LoVo (cell line): ENCODE measurements around the gene MOGAT2.
"Not testable (repeated sequence)": the region's sequence is repeated elsewhere in the genome, so short reads cannot be mapped to it uniquely, and the experiment has no call there.

Source experiments
- DNase-seq: peaks from one replicate; pipeline ENCODE4 v3.0.0-alpha.2; 2016; ENCODE audit warnings: low spot score

Gene MOGAT2

DNA sequence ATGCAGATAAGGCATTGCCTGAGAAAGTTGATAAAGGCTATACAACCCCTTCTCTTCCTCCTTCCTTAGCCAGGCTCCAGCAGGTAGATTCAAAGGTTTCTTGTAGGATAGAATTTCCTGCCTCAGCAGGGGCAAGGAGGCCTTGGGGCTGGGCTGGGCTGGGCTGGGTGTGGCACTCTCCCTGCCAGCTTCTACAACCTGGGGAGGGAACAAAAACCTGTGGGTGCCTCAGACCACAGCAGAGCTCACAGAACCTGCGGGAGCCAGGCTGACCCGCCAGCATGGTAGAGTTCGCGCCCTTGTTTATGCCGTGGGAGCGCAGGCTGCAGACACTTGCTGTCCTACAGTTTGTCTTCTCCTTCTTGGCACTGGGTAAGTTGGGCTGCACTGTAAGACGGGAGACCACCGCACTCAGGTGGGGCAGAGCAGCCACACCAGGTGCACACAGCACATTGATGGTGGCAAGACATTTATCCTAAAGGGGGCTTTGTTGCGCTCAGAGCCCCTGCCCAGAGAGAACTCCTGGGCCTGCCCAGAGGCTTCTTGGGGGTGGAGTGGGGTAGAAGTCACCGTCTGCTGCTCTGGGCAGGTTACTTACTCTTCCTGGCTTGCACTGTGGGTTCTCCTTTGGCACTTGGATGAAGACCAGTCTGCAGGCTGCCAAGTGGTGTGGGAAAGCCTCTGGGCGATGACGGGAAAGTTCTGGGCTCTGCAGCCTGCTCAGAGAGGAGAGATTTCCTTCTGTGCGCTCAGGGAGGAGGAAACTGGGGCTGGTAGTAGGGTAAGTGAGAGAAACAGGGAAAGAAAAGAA, at the start of gene MOGAT2:
Gene MOGAT2 (plus strand): TSS at position 231 of the 811 bp plus-strand sequence. CDS start 51 bp downstream, at position 282.
- no peak for DNase-seq

DNA sequence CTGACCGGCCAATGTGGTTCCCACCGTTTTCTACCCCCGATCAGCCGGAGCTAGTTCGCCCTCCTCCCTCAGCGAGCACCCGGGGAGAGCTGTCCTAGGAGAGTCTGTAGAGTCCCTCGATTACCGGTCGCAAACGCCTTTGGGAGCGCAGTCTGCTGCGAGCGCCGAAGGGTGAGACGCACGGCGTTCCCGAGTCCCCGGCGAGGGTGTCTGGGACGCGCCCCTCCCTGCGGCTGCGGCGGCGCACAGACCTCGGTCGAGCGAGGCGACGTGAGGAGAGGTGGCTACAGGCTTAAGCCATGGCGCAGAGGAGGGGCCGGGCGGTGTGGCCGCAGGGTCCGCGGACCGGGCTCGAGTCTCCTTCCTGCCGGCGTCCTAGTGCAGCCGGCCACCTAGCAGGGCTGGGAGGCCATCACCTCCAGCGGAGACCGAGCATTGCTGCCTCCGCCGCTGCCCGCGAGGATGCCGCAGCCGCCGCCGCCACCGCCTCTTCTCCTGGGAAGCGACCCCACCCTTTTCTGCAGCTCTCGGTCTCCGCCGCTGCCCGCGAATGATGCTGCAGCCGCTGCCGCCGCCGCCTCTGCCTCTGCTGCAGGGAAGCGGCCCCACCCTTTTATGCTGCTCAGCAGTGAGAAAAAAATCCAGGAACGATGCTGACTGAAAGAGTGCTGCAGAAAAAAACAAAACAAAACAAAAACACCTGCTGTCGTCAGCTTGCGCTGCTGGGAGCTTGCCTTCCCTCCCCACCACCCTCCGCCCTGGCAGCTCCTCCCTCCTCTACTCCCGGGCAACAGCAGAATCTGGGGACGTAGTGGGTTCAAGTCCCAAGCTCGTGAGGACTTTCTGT, 49.0 kb upstream of the MOGAT2 start, which contains the start of gene MAP6:
Gene MAP6 (minus strand): TSS at position 588 of the 847 bp plus-strand sequence. CDS start 669 bp downstream, outside the sequence.
- no peak for DNase-seq

DNA sequence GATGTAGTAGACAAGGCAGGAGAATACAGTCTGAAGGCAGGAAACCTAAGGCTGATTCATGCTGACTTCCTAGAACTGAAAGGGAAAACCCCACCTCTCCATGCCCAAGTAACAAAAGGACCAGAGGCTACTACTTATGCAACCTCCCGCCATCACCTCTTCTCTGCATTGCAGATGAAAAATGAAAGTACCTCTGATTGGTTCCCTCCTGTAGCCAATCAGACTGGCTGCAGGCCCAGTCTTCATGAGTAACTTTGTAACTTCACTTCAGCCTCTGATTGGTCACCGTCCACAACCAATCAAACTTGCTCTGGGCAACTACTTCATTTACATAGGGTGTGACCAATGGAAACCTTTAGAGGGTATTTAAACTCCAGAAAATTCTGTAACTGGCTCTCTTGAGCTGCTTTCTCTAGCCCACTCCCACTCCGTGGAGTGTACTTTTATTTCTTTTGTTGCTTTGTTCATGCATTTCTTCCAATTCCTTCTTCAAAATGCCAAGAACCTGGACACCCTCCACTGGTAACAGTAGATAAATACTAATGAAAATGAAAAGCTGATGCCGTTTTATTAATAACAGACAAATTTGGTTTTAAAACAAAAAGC, 43.6 kb upstream of the MOGAT2 start:
- no peak for DNase-seq

DNA sequence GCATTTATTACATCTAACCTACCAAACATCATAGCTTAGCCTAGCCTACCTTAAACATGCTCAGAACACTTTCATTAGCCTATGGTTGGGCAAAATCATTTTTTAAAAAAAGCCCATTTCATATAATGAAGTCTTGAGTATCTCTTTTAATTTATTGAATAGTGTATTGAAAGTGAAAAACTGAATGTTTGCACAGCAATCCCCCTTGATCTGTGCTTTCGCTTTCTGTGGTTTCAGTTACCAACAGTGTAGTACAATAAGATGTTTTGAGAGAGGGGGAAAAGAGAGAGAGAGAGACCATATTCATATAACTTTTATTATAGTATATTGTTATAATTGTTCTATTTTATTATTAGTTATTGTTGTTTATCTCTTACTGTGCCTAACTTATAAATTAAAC, 40.4 kb upstream of the MOGAT2 start:
- no peak for DNase-seq

DNA sequence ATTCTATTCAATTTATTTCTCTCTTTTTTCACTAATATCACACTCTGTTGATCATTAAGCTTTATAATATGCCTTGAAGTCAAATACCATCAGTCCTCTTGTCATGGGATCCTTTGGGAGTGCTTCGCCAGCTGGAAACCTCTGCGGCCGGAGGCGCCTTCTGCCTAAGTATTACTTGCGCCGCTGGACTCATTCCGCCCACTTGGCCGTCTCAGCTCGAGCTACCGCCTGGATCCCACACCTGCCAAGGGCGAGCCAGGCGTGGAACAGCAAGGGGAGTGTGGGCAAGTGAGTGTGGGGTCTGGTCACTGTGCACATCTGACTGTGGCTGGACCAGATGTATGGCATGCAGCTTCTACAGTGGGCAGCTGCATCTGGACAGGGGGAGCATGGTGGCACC, 39.7 kb upstream of the MOGAT2 start:
- DNase-seq = no peak

DNA sequence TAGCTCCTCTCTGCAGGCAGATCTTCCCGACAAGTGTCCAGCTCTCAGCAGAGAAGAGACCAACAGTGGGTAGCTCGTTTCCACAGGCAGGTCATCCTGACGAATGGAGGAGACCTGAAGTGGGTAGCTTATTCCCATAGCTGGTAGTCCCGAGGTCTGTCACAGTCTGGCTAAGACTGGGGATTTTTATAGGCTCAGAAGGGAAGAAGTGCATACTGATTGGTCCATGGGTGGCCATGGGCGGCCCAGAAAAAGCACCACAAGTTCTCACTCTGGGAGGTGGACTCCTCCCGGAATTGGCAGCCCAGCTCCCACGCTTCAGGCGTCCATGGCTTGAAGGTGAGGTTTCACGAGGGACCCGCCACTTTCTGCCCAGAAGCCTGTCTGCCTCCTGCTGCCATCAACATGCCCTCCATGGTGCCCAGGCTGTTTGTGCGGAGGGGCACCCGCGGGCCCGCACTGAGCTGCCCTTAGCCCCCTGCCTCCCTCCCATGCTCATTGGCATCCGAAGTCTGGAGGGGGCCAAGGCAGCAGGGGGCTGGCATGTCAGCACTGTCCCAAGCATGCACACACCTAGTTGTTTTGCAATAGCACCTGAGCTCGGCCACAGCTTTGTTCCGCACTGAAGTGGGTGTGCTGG, 38.9 kb upstream of the MOGAT2 start:
- DNase-seq = no peak

DNA sequence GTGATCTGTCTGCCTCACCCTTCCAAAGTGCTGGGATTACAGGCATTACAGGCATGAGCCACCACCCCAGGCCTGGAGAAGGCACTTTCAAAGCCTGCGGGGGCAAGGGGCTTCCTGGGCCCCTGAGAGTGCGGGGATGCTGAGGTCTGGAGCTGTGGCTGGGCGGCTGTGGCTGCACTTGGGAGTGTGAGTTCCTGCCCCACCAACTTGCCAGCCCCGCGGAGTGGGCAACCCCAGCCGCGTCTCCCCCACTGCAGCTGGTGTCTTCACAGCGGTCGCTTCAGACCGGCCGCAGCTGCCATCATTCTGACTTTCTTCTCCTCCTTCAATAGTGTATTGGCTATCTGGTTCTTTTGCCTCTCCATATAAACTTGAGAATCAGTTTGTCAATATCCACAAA, 38.1 kb upstream of the MOGAT2 start:
- no peak for DNase-seq

DNA sequence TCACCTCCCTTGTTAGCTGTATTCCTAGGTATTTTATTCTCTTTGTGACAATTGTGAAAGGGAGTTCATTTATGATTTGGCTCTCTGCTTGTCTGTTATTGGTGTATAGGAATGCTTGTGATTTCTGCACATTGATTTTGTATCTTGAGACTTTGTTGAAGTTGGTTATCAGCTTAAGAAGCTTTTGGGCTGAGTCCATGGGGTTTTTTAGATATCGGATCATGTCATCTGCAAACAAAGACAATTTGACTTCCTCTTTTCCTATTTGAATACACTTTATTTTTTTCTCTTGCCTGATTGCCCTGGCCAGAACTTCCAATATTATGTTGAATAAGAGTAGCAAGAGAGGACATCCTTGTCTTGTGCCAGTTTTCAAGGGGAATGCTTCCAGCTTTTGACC, 33.8 kb upstream of the MOGAT2 start:
- not testable (repeated sequence) for DNase-seq

DNA sequence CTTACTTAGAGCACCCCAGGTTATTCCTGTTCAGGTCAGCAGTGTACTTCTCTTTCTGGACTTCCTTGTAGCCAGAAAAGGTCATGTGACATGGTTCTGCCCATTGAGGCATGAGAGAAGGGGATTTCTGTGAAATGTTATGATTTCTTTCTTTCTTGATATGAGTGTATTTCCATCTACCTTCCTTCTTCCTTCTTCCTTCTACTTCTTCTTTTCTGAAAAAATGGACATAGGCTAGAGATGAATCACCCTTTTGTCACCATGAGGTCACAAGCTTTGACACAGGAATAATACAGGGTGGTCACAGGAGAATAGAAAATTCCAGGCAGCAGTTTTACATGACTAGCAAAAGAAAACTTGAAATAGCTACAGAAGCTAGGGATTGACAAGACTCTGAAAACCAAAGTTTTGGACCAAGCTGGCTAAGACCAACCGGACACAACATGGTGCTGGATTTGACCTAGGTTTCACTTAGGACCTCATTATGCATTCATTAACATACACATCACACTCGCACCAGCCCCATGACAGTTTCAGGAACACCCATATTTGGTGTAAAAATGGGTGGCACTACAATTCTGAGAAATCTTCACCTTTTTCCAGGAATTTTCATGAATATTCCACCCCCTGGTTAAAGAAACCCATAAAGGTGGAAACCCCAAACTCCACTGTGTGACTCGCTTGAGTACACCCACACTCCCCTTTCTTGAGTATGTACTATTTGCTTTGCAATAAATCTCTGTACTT, 27.6 kb upstream of the MOGAT2 start:
- DNase-seq = no peak

DNA sequence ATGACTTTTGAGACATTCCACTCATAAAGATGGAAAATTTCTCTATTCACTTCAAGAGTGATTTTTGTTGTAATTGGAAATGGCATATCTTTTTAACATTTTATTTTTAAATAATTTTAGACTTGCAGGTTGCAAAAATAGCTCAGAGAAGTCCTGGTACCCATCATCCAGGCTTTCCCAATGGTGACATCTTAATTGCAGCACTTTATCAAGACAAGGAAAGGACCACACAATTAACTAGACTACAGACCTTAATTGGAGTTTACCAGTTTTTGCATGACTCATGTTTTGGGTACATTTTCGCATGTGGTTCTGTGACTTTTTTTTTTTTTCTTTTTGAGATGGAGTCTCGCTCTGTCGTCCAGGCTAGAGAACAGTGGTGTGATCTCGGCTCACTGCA, 25.8 kb upstream of the MOGAT2 start:
- no peak for DNase-seq

DNA sequence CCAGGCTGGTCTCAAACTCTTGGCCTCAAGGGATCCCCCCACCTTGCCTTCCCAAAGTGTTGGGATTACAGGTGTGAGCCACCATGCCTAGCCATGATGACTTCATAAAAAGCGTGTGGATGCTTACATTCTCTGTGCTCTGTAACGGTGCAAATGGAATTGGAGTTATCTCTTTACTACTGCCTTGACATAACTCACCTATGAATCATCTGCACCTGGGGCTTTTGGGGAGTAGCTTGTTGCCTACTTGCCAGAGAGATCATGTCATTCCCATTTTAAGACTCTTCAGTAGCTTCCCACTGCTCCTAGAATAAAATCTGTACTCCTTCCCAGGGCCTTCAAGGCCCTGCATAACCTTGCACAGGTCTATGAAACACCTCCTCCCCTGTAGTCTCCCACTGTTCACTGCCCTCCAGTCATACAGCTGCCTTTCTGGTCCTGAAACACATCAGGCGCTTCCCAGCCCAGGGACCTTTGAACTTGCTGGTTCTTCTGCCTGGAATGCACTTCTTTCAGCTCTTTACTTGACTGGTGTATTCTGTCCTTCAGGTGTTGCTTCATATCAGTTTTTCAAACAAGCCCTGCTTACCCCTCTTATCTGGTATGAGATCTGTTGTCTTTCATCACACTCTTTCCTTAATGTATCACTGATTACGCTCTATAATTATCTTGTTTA, 19.6 kb upstream of the MOGAT2 start:
- DNase-seq = peak; percentile 19

DNA sequence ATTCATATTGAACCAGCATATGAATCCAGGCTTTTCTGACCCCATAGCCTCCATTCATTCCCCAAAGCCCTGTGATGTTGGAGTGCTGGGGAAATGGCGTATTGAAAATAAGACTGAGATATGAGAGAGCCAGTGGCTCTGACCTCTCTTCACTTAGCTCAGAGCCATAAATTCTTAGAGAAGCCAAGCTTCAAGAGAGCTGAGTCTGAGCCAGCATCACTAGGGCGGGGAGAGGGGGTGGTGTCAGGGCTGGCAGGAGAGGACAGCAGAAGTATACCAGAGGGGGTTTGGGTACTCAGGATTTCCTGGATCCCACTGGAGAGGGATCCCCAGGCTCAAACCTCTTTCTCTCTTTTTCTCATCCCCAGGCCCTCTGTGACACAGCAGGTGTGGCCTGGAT, 16.7 kb upstream of the MOGAT2 start:
- DNase-seq = no peak

DNA sequence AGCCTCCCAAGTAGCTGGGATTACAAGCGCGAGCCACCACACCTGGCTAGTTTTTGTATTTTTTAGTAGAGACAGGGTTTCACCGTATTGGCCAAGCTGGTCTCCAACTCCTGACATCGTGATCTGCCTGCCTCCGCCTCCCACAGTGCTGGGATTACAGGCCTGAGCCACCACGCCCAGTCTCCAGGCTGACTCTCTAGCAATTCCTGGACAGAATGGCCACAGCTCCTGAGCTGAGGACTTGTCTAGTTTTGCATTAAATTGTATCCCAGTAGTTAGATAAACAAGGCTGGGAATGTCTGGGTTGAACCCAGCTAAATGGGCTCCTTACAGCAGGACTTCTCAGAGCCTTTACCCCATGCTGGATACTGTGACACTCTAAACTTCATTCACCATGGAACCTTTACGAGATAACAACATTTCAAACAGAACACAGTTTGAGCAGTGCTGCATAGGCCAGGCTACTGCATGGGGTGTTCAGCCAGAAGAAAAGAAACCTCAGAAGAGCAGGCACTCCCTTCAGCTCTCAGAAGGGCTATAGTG, 13.9 kb upstream of the MOGAT2 start:
- DNase-seq = no peak

DNA sequence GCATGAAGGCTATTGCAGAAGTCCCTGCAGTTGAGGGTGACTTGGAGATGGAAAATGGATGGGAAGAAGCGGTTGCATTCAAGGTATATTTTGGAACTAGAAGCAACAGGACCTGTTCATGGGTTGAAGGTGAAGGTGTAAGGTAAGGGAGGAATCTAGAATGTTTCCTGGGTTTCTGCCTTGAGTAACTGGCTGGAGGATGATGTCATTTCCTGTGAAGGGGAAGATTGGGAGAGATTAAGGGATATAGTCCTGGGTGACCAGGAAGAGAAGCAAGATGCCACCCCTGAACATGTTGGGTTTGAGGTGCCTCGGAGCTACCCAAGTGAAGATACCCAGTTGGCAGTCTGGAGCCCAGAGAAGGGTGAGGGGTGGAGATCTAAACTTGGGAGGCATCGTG, 12.1 kb upstream of the MOGAT2 start:
- no peak for DNase-seq

DNA sequence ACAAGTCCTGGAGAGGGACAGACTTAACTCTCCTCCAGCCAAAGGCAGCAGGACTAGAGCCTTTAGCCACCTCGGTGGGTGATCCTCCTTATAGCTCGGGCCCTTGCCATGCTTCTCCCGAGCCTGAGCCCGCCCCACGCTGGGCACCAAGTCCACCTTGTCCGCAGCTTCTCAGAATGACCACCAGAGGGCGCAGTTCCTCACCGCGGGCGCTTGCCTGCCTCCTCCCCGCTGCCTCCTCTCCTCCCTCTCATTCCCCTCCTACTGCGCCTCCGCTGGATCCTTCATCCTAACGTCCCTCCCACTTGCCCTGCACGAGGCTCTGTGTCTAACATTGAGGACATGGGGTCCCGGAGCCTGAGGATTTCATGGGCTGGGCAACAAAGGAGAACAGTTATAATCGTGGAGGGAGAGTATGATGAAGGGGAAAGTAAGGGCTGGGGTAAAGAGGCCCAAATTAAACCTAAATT, 11.3 kb upstream of the MOGAT2 start:
- DNase-seq = peak; percentile 85

DNA sequence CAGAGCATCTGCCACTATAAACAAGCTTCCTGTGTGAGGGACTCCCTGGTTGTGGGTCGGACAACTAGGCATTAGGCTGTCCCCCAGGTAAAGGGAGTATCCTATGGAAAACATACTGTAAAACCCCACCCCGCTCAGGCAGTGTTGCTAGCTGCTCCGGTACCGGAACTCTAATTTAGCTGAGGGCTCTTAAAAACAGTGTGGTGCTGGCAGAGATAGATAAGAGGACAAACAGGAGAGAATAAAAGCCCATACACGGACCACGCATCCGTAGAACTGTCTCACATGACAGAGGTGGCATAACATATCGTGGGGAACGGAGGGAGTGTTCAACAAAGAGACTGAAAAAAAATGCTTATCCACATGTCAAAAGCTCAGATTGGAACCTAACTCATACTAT, 3.4 kb upstream of the MOGAT2 start:
- no peak for DNase-seq

DNA sequence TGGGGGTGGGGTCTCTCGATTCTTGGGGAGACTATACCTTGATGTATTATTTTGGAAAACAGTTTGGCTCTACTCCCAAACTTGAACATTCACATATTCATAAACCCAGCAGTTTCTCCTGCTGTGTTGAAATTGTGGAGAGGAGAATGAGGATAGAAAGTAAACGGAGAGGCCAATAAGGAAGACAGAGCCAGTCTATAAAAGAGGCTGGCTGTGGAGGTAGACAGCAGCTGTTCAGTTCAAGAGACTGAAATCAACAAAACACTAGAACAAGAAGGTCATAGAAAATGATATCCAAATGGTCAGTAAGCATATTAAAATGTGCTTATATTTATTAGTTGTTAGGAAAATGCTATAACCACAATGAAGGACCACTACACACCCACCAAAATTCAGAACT, 1.9 kb upstream of the MOGAT2 start:
- no peak for DNase-seq

DNA sequence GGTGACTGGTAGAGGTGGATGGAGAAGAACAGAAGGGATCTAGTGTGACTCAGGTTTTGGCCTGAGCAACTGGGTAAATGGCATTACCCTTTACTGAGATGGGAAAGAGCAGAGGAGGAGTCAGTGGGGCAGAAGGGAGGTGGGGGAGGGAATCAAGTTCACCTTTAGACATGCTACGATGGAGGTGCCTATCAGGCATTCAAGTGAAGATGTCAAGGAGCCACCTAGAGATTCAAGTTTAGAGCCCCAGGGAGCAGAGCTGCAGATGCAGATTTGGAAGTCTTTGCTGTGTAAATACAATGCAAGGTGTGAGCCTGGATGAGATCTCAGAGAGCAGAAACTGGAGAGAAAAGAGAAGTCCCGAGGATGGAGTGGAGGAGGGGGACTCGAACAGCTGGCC, 979 bp upstream of the MOGAT2 start:
- DNase-seq = no peak

DNA sequence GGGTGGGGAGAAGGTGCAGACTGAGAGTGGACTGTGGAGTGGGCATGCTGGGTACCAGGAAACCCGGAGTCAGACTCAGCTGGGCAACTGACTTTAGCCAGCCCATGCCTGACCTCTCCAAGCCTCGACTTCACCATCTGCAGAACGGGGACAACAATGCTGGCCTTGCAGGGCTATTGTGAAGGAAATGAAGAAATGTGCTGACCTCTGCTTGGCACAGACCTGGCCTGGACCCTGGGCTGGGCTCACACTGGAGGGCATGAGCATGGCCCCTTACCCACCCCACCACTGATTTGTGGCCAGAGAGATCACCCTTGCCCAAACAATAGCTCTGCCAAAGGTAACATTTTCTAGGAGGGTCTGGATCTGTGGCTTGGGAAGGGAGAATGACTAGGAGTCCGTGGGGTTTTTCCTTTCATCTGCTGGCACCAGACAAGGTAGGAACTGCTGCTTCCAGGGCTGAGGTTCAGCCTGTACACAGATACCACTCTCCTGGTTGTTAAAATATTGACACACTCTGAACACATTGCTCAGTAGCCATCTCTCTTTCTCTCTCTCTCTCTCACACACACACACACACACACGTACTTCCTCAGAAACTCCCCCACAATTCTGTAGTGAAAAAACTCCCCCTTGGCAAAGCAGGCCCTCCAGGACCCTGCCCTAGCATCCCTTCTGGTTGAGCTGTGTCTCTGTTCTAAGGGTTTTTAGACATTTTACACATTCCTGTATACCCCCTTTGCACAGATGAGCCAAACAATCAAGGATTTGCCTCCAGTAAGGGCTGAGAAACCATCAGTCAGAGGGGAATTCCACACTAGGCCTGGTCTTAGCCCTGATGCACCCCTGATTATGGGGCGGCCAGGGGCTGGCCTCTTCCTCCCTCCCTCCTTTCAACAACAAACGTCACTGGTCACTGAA, 1.0 kb downstream of the MOGAT2 start:
- no peak for DNase-seq
